Measurements from ENCODE around the gene SYTL1.
"Not testable (repeated sequence)": the region's sequence is repeated elsewhere in the genome, so short reads cannot be mapped to it uniquely, and the experiment has no call there.

SYTL1 gene

GRCh38 chr1:27384797-27385196 lies 43.0 kb downstream of the SYTL1 start:
- DNase-seq (ENCODE audit: low read depth), result not testable (repeated sequence)

GRCh38 chr1:27388337-27389005 lies 46.6 kb downstream of the SYTL1 start:
- no peak for DNase-seq (ENCODE audit: low read depth)

- no peak for DNase-seq (ENCODE audit: low read depth)
Measured at GRCh38 chr1:27391511-27392095, 49.8 kb downstream of the SYTL1 start.

GRCh38 chr1:27392096-27392777 lies 50.4 kb downstream of the SYTL1 start, which contains the start of gene GPR3:
Gene GPR3, plus strand, starts transcription at chr1:27392622. Its CDS starts 1,177 bp downstream, at chr1:27393799.
- DNase-seq (ENCODE audit: low read depth), result peak; percentile 66

- no peak for DNase-seq (ENCODE audit: low read depth)
Measured at GRCh38 chr1:27392778-27393635, 51.2 kb downstream of the SYTL1 start.

GRCh38 chr1:27393641-27394281 lies 51.9 kb downstream of the SYTL1 start:
- DNase-seq (ENCODE audit: low read depth), result no peak

- no peak for DNase-seq (ENCODE audit: low read depth)
Measured at GRCh38 chr1:27394282-27394658, 52.4 kb downstream of the SYTL1 start.

GRCh38 chr1:27394925-27395324 lies 53.1 kb downstream of the SYTL1 start:
- DNase-seq (ENCODE audit: low read depth), result no peak

GRCh38 chr1:27395441-27396195 lies 53.8 kb downstream of the SYTL1 start:
- DNase-seq (ENCODE audit: low read depth), result no peak

- no peak for DNase-seq (ENCODE audit: low read depth)
Measured at GRCh38 chr1:27397110-27397509, 55.3 kb downstream of the SYTL1 start.

- no peak for DNase-seq (ENCODE audit: low read depth)
Measured at GRCh38 chr1:27397749-27398148, 55.9 kb downstream of the SYTL1 start.

GRCh38 chr1:27398405-27399149 lies 56.8 kb downstream of the SYTL1 start:
- no peak for DNase-seq (ENCODE audit: low read depth)

- no peak for DNase-seq (ENCODE audit: low read depth)
Measured at GRCh38 chr1:27399251-27400025, 57.6 kb downstream of the SYTL1 start.

- DNase-seq (ENCODE audit: low read depth), result no peak
Measured at GRCh38 chr1:27400082-27400962, 58.5 kb downstream of the SYTL1 start.

- DNase-seq (ENCODE audit: low read depth), result no peak
Measured at GRCh38 chr1:27400963-27401341, 59.1 kb downstream of the SYTL1 start.

- no peak for DNase-seq (ENCODE audit: low read depth)
Measured at GRCh38 chr1:27402349-27402754, 60.5 kb downstream of the SYTL1 start.

- DNase-seq (ENCODE audit: low read depth), result no peak
Measured at GRCh38 chr1:27403065-27403726, 61.4 kb downstream of the SYTL1 start.

Measured in HS-5 (cell line).